ENCODE data around the gene MAPKAP1. TPM values are rescaled to one million over a fixed set of nuclear protein-coding genes. Genes with fewer than 3 reads are reported as not detected.

Gene MAPKAP1
- total and polyA plus RNA-seq, 2 of the 13 experiments (the other 11 are each of a cell fraction or from before 2014, with no cell fraction given), result 45.0 to 64.3 TPM

- TF ChIP-seq, protein P1, sequence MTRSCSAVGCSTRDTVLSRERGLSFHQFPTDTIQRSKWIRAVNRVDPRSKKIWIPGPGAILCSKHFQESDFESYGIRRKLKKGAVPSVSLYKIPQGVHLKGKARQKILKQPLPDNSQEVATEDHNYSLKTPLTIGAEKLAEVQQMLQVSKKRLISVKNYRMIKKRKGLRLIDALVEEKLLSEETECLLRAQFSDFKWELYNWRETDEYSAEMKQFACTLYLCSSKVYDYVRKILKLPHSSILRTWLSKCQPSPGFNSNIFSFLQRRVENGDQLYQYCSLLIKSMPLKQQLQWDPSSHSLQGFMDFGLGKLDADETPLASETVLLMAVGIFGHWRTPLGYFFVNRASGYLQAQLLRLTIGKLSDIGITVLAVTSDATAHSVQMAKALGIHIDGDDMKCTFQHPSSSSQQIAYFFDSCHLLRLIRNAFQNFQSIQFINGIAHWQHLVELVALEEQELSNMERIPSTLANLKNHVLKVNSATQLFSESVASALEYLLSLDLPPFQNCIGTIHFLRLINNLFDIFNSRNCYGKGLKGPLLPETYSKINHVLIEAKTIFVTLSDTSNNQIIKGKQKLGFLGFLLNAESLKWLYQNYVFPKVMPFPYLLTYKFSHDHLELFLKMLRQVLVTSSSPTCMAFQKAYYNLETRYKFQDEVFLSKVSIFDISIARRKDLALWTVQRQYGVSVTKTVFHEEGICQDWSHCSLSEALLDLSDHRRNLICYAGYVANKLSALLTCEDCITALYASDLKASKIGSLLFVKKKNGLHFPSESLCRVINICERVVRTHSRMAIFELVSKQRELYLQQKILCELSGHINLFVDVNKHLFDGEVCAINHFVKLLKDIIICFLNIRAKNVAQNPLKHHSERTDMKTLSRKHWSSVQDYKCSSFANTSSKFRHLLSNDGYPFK (CRISPR knock-in tag; IDR thresholded peaks at IDR 0.05; ENCODE audit: borderline replicate concordance), result no peak
- TF ChIP-seq ZNF251 (CRISPR knock-in tag; IDR thresholded peaks at IDR 0.05), result no peak
- no peak for TF ChIP-seq ZNF609 (CRISPR knock-in tag; IDR thresholded peaks at IDR 0.05; ENCODE audit: borderline replicate concordance)
- TF ChIP-seq ZNF496 (CRISPR knock-in tag; IDR thresholded peaks at IDR 0.05; ENCODE audit: insufficient replicate concordance), result no peak
- TF ChIP-seq HNRNPUL1 (IDR thresholded peaks at IDR 0.05; ENCODE audit: low read depth, low read length), result no peak
- TF ChIP-seq ZBTB42 (CRISPR knock-in tag; IDR thresholded peaks at IDR 0.05), result no peak
- TF ChIP-seq TOPORS (CRISPR knock-in tag; IDR thresholded peaks at IDR 0.05), result no peak
These were observed 86.8 kb downstream of the MAPKAP1 start (continued) for GRCh38 chr9:125620216-125620615.

Data from HepG2 (cell line).